Activated CD4-positive, alpha-beta T cell treated with anti-CD3 and anti-CD28 coated beads, Interleukin-2, amount 50 U/mL, for 16 hours (primary cell): ENCODE results near the gene ZNF638.

Source experiments
- DNase-seq: peaks from one replicate; pipeline ENCODE4 v3.0.0-alpha.2; 2020

The ZNF638 gene

GRCh38 chr2:71337776-71338175 lies 6.2 kb downstream of the ZNF638 start:
- DNase-seq: no peak

- DNase-seq: no peak
Measured at GRCh38 chr2:71339685-71340084, 8.1 kb downstream of the ZNF638 start.

GRCh38 chr2:71340176-71340575 lies 8.6 kb downstream of the ZNF638 start:
- DNase-seq: no peak

GRCh38 chr2:71341645-71342044 lies 10.1 kb downstream of the ZNF638 start:
- DNase-seq: no peak

GRCh38 chr2:71346065-71346464 lies 14.5 kb downstream of the ZNF638 start:
- no peak for DNase-seq

GRCh38 chr2:71347517-71347916 lies 15.9 kb downstream of the ZNF638 start:
- DNase-seq: no peak

GRCh38 chr2:71348302-71348701 lies 16.7 kb downstream of the ZNF638 start:
- no peak for DNase-seq

- peak; percentile 50 for DNase-seq
Measured at GRCh38 chr2:71353248-71353647, 21.7 kb downstream of the ZNF638 start.

- DNase-seq: no peak
Measured at GRCh38 chr2:71358931-71359671, 27.5 kb downstream of the ZNF638 start.

- DNase-seq: no peak
Measured at GRCh38 chr2:71360434-71360975, 28.9 kb downstream of the ZNF638 start.

- no peak for DNase-seq
Measured at GRCh38 chr2:71361631-71362030, 30.0 kb downstream of the ZNF638 start.

- DNase-seq: no peak
Measured at GRCh38 chr2:71362447-71362846, 30.9 kb downstream of the ZNF638 start.

GRCh38 chr2:71370015-71370414 lies 38.4 kb downstream of the ZNF638 start:
- no peak for DNase-seq

- no peak for DNase-seq
Measured at GRCh38 chr2:71372042-71372441, 40.5 kb downstream of the ZNF638 start.

GRCh38 chr2:71379086-71379485 lies 47.5 kb downstream of the ZNF638 start:
- peak; percentile 4 for DNase-seq

- no peak for DNase-seq
Measured at GRCh38 chr2:71380665-71381064, 49.1 kb downstream of the ZNF638 start.

- DNase-seq: no peak
Measured at GRCh38 chr2:71385012-71385411, 53.4 kb downstream of the ZNF638 start.

- no peak for DNase-seq
Measured at GRCh38 chr2:71388214-71388613, 56.6 kb downstream of the ZNF638 start.

GRCh38 chr2:71389384-71390072 lies 57.9 kb downstream of the ZNF638 start:
- no peak for DNase-seq

GRCh38 chr2:71393216-71393615 lies 61.6 kb downstream of the ZNF638 start:
- DNase-seq: no peak

- DNase-seq: no peak
Measured at GRCh38 chr2:71395471-71395870, 63.9 kb downstream of the ZNF638 start.

GRCh38 chr2:71402427-71402826 lies 70.8 kb downstream of the ZNF638 start:
- no peak for DNase-seq

GRCh38 chr2:71409611-71410010 lies 78.0 kb downstream of the ZNF638 start:
- no peak for DNase-seq

GRCh38 chr2:71410696-71411095 lies 79.1 kb downstream of the ZNF638 start:
- no peak for DNase-seq
